HG03108 (cell line): ENCODE results near the gene WDR3.
"Not testable (repeated sequence)": the region's sequence is repeated elsewhere in the genome, so short reads cannot be mapped to it uniquely, and the experiment has no call there.

Source experiments
- ATAC-seq: cut with Tn5 transposase; IDR thresholded peaks from one replicate; pipeline ENCODE4 v1.9.1; 2021; ENCODE audit warnings: moderate library complexity; ENCODE audit not compliant: unreplicated experiment

WDR3 gene

GRCh38 chr1:117929343-117930172, at the start of gene WDR3, which contains the start of gene GDAP2:
Gene WDR3, plus strand, starts transcription at chr1:117929739. Its CDS starts 3,581 bp downstream, at chr1:117933320.
Gene GDAP2, minus strand, starts transcription at chr1:117929621. Its CDS starts 9,264 bp downstream, at chr1:117920357.
- ATAC-seq = peak; percentile 95

GRCh38 chr1:117883616-117884015, 45.9 kb upstream of the WDR3 start:
- no peak for ATAC-seq

GRCh38 chr1:117886101-117886795, 43.3 kb upstream of the WDR3 start:
- no peak for ATAC-seq

GRCh38 chr1:117890452-117890851, 39.1 kb upstream of the WDR3 start:
- no peak for ATAC-seq

GRCh38 chr1:117892512-117892911, 37.0 kb upstream of the WDR3 start:
- ATAC-seq = peak; percentile 59

- ATAC-seq = no peak
These were observed 35.5 kb upstream of the WDR3 start for GRCh38 chr1:117894078-117894477.

GRCh38 chr1:117895482-117896114, 33.9 kb upstream of the WDR3 start:
- ATAC-seq = peak; percentile 89

GRCh38 chr1:117897551-117897950, 32.0 kb upstream of the WDR3 start:
- no peak for ATAC-seq

- ATAC-seq = no peak
These were observed 29.7 kb upstream of the WDR3 start for GRCh38 chr1:117899801-117900200.

- ATAC-seq = no peak
These were observed 26.6 kb upstream of the WDR3 start for GRCh38 chr1:117902944-117903343.

GRCh38 chr1:117904485-117904884, 25.1 kb upstream of the WDR3 start:
- no peak for ATAC-seq

- ATAC-seq = no peak
These were observed 24.5 kb upstream of the WDR3 start for GRCh38 chr1:117905019-117905418.

- ATAC-seq = no peak
These were observed 18.5 kb upstream of the WDR3 start for GRCh38 chr1:117911051-117911450.

- ATAC-seq = no peak
These were observed 10.2 kb upstream of the WDR3 start for GRCh38 chr1:117919376-117919775.

GRCh38 chr1:117921991-117922390, 7.5 kb upstream of the WDR3 start:
- ATAC-seq = no peak

- not testable (repeated sequence) for ATAC-seq
These were observed 6.8 kb upstream of the WDR3 start for GRCh38 chr1:117922717-117923116.

GRCh38 chr1:117925981-117926380, 3.6 kb upstream of the WDR3 start:
- no peak for ATAC-seq

GRCh38 chr1:117928881-117929342, 627 bp upstream of the WDR3 start:
- peak; percentile 44 for ATAC-seq

- no peak for ATAC-seq
These were observed 571 bp downstream of the WDR3 start for GRCh38 chr1:117930173-117930447.

GRCh38 chr1:117930484-117930883, 945 bp downstream of the WDR3 start:
- ATAC-seq = no peak

GRCh38 chr1:117932576-117932975, 3.0 kb downstream of the WDR3 start:
- ATAC-seq = no peak

- no peak for ATAC-seq
These were observed 4.2 kb downstream of the WDR3 start for GRCh38 chr1:117933769-117934168.
